K562 (cell line): ENCODE results near the gene ARHGAP22. TPM values are rescaled to one million over a fixed set of nuclear protein-coding genes. Genes with fewer than 3 reads are reported as not detected.

ENCODE experiments used
- ATAC-seq: fragments of 200-7000 bp; cut with Tn5 transposase; 3 replicates; pipeline ENCODE4 v1.9.1; 2020; ENCODE audit warnings: moderate library complexity
- BruUV-seq: library from RNA; stranded (reverse); fragments of 400-500 nt; replicated peaks from 2 replicates; lab custom pipeline; 2021; lab: Mats Ljungman, UMichigan
- CTCF ChIA-PET: fragments of 300-600 bp; formaldehyde crosslinking; extraction: SDS; loops from one replicate; lab custom pipeline; 2021; ENCODE audit warnings: low intra/inter-chr PET ratio; lab: Yijun Ruan, JAX
- POLR2A ChIA-PET: fragments of 300-600, 350-650 bp; sonication (Branson Sonifier 250); formaldehyde crosslinking; extraction: SDS; loops from one replicate; lab custom pipeline; 2021; ENCODE audit warnings: antibody characterized with exemption, inconsistent platforms; lab: Yijun Ruan, JAX
- DNase-seq, 4 experiments: peaks; one replicate each; pipeline versions ENCODE4 v3.0.0 to v3.0.0-alpha.2; 2011 to 2018; ENCODE audit warnings: low spot score in 3 of 4, mixed read lengths in 3 of 4; ENCODE audit errors: extremely low read depth in 1 of 4
- FAIRE-seq: peaks from 2 replicates; lab custom pipeline; 2011; peaks lifted over from hg19 to GRCh38; lab: Jason Lieb, UNC
- H2AFZ ChIP-seq: 2 replicates; pipeline ENCODE4 v1.6.0; 2011; ENCODE audit warnings: low read depth, low read length, control low read depth, inconsistent platforms
- H3K27ac ChIP-seq: fragments of 200-600 bp; 3 replicates; pipeline ENCODE4 v1.8.0; 2011; ENCODE audit warnings: low read depth, mild to moderate bottlenecking, control low read depth, inconsistent platforms, low read length, moderate library complexity, mixed read lengths; ENCODE audit errors: extremely low read depth
- H3K27me3 ChIP-seq, 2 experiments: fragments of 300-600 bp in 1 of 2; 2 replicates in 1 of 2; 3 replicates in 1 of 2; pipeline versions ENCODE4 v1.6.0 to v1.8.0; 2011; ENCODE audit warnings: inconsistent platforms in 2 of 2, low read length in 2 of 2, mild to moderate bottlenecking in 1 of 2, mixed read lengths in 1 of 2, moderate library complexity in 1 of 2; ENCODE audit not compliant: control insufficient read depth in 2 of 2, insufficient read depth in 2 of 2
- H3K36me3 ChIP-seq: fragments of 300-600 bp; 3 replicates; pipeline ENCODE4 v1.8.0; 2011; ENCODE audit warnings: mild to moderate bottlenecking, low read length, inconsistent platforms; ENCODE audit not compliant: control insufficient read depth, insufficient read depth
- H3K4me1 ChIP-seq, 2 experiments: fragments of 200-600 bp in 1 of 2; replicated peaks in 1 of 2; 2 replicates in 1 of 2; 3 replicates in 1 of 2; pipeline versions ENCODE4 v1.5.1 to v1.8.0; 2011; ENCODE audit warnings: inconsistent platforms in 2 of 2, low read length in 2 of 2, mild to moderate bottlenecking in 1 of 2, mixed read lengths in 1 of 2, moderate library complexity in 1 of 2; ENCODE audit not compliant: control insufficient read depth in 2 of 2, insufficient read depth in 2 of 2
- H3K4me2 ChIP-seq: 2 replicates; pipeline ENCODE4 v1.6.1; 2011; ENCODE audit warnings: low read length, control low read depth, inconsistent platforms, mixed read lengths; ENCODE audit not compliant: insufficient read depth
- H3K4me3 ChIP-seq: fragments of 200-600 bp; sonication (generic), shearing (Covaris generic); 2 replicates; pipeline ENCODE4 v1.5.1; 2016; ENCODE audit warnings: control low read depth, inconsistent platforms
- H3K79me2 ChIP-seq: fragments of 200-600 bp; 3 replicates; pipeline ENCODE4 v1.8.0; 2011; ENCODE audit warnings: low read length, inconsistent platforms; ENCODE audit not compliant: control insufficient read depth, insufficient read depth
- H3K9ac ChIP-seq, 2 experiments: 2 replicates each; pipeline versions ENCODE4 v1.6.0 to v1.6.1; 2011; ENCODE audit warnings: low read depth in 2 of 2, low read length in 2 of 2, control low read depth in 1 of 2, inconsistent platforms in 1 of 2, mild to moderate bottlenecking in 1 of 2, mixed read lengths in 1 of 2; ENCODE audit not compliant: insufficient read depth in 1 of 2
- H3K9me1 ChIP-seq: one replicate; pipeline ENCODE4 v1.6.0; 2011; ENCODE audit warnings: inconsistent platforms, mild to moderate bottlenecking, low read length, moderate library complexity; ENCODE audit not compliant: control insufficient read depth, insufficient read depth
- H3K9me3 ChIP-seq: replicated peaks from 2 replicates; pipeline ENCODE4 v1.5.1; 2011; ENCODE audit warnings: low read depth, low read length, inconsistent platforms; ENCODE audit not compliant: control insufficient read depth, insufficient read depth
- H4K20me1 ChIP-seq: replicated peaks from 2 replicates; pipeline ENCODE4 v1.6.1; 2011; ENCODE audit warnings: low read length, inconsistent platforms, mixed read lengths; ENCODE audit not compliant: control insufficient read depth, insufficient read depth
- CXXC5 ChIP-seq: fragments of 250-450 bp; sonication (Bioruptor Pico); IDR thresholded peaks from 2 replicates; pipeline ENCODE4 v1.8.0; 2022; ENCODE audit warnings: inconsistent platforms, mild to moderate bottlenecking, moderate library complexity
- NCOA1 ChIP-seq: fragments of 450-650 bp; IDR thresholded peaks from 2 replicates; pipeline ENCODE4 v1.6.1; 2016; ENCODE audit warnings: low read depth
- NR2C2 ChIP-seq, 2 experiments: fragments of 200-800 bp in 1 of 2; sonication (Bioruptor generic) in 1 of 2; sonication (generic) in 1 of 2; formaldehyde crosslinking in 1 of 2; IDR thresholded peaks; 2 replicates each; pipeline versions ENCODE4 v1.6.1 to v1.8.0; 2016 to 2022; ENCODE audit warnings: mild to moderate bottlenecking in 1 of 2, missing compliant biosample characterization in 1 of 2, missing genetic modification characterization in 1 of 2, missing genetic modification reagents in 1 of 2
- ZFX ChIP-seq: sonication (generic); formaldehyde crosslinking; IDR thresholded peaks from 2 replicates; pipeline ENCODE4 v1.8.0; 2022; ENCODE audit warnings: mild to moderate bottlenecking, missing genetic modification reagents, moderate library complexity
- WGBS: fragments of 100-300 bp; shearing (Covaris generic); methylation state at CpG from one replicate; pipeline ENCODE4 v1.1.6; 2016; ENCODE audit warnings: low coverage, mixed read lengths; ENCODE audit not compliant: insufficient coverage; ENCODE audit errors: missing lambda C conversion rate; 5-methylcytosine and 5-hydroxymethylcytosine counted together
- in situ Hi-C: fragments of 300-500 bp; cut with MboI; formaldehyde crosslinking; loops from 4 replicates; pipeline ENCODE4 v1.15.0; 2018; ENCODE audit warnings: inconsistent platforms, mixed read lengths
- intact Hi-C: fragments of 100-400 bp; cut with micrococcal nuclease; formaldehyde crosslinking; loops from 2 replicates; pipeline ENCODE4 v1.14.2; 2022
- polyA plus RNA-seq, 8 experiments: library from polyadenylated mRNA; depleted of rRNA in 4 of 8; stranded (reverse) in 5 of 8; unstranded in 3 of 8; fragments of >200 nt; fragmentation: Nextera tagmentation in 2 of 8; fragmentation: Illumina TruSeq in 1 of 8; extraction: Ambion mirVana in 2 of 8; extraction: Trizol in 1 of 8; gene quantifications; 2 replicates each; pipeline versions ENCODE4 v1.2.1 to v1.2.3, GENCODE V29; 2011 to 2014; ENCODE audit warnings: inconsistent platforms in 1 of 8, missing spikeins in 1 of 8
- total RNA-seq, 7 experiments: library from RNA; depleted of rRNA in 6 of 7; stranded (reverse); fragments of >200 nt in 6 of 7; fragmentation: Illumina TruSeq in 2 of 7; extraction: Trizol in 2 of 7; gene quantifications; 2 replicates each; pipeline versions ENCODE4 v1.2.1 to v1.2.3, GENCODE V29; 2011 to 2021; ENCODE audit warnings: low replicate concordance in 1 of 7
- TF ChIP-seq, protein P1 (sequence below), 2 experiments: fragments of 450-650 bp in 1 of 2; sonication (generic) in 1 of 2; formaldehyde crosslinking; conservative IDR thresholded peaks; 2 replicates each; pipeline versions ENCODE4 v1.4.0 to v1.8.1; 2020 to 2022; ENCODE audit warnings: mild to moderate bottlenecking in 1 of 2, missing genetic modification reagents in 1 of 2
- TF ChIP-seq, protein P2 (sequence below): fragments of 450-650 bp; IDR thresholded peaks from 2 replicates; pipeline ENCODE4 v1.6.1; 2018; ENCODE audit not compliant: partially characterized antibody
- TF ChIP-seq, protein P3 (sequence below): fragments of 250-450 bp; sonication (Bioruptor Pico); IDR thresholded peaks from 2 replicates; pipeline ENCODE4 v1.5.0; 2021

ARHGAP22 gene
- total and polyA plus RNA-seq, 9 of the 15 experiments (the other 6 are each of a cell fraction or from before 2014, with no cell fraction given): 1.3 to 28.1 (median 12.7) TPM

DNA sequence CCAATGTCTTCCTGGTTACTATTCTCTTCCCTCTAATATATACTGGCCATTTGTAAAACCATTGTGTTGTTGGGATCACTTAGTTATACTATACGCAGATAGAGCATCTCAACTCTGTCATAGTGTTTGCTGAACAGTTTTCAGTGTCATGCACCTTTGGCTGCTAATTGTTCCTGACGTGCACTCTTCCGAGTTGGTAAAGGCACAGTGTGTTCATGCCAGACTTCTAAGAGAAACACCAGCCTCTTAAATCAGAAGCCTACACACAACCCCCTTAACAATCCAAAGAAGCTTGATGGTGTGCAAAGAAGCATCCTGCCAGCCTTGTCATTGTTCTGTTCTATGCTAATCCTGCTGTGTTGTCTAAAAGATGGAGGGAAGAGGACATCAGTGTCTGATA is 167.3 kb downstream of the ARHGAP22 start:
- Histone ChIP-seq H3K27me3 (no peaks in the 10 kb centered on the region), H2AFZ (no peak overlapping the region), H3K9me3 (no peaks in the 10 kb centered on the region), H4K20me1 (no peaks in the 10 kb centered on the region), H3K27ac (no peak overlapping the region), H3K9ac (no peak overlapping the region), H3K79me2 (peaks cover 11% of the 10 kb centered on the region; the same call in 1 of the 3 replicates), H3K36me3 (peaks cover 36% of the 10 kb centered on the region), H3K9me1 (no peaks in the 10 kb centered on the region), H3K4me2 (no peak overlapping the region), H3K4me1 (peaks cover 3 to 12% of the 10 kb centered on the region in 2 experiments; a peak in 3 of 5 replicates), H3K4me3 (no peak overlapping the region)
- ATAC-seq: no peak
- TF ChIP-seq, protein P1, sequence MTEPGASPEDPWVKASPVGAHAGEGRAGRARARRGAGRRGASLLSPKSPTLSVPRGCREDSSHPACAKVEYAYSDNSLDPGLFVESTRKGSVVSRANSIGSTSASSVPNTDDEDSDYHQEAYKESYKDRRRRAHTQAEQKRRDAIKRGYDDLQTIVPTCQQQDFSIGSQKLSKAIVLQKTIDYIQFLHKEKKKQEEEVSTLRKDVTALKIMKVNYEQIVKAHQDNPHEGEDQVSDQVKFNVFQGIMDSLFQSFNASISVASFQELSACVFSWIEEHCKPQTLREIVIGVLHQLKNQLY (CRISPR knock-in tag; conservative IDR thresholded peaks at IDR 0.05): no peak
- TF ChIP-seq, protein P2, sequence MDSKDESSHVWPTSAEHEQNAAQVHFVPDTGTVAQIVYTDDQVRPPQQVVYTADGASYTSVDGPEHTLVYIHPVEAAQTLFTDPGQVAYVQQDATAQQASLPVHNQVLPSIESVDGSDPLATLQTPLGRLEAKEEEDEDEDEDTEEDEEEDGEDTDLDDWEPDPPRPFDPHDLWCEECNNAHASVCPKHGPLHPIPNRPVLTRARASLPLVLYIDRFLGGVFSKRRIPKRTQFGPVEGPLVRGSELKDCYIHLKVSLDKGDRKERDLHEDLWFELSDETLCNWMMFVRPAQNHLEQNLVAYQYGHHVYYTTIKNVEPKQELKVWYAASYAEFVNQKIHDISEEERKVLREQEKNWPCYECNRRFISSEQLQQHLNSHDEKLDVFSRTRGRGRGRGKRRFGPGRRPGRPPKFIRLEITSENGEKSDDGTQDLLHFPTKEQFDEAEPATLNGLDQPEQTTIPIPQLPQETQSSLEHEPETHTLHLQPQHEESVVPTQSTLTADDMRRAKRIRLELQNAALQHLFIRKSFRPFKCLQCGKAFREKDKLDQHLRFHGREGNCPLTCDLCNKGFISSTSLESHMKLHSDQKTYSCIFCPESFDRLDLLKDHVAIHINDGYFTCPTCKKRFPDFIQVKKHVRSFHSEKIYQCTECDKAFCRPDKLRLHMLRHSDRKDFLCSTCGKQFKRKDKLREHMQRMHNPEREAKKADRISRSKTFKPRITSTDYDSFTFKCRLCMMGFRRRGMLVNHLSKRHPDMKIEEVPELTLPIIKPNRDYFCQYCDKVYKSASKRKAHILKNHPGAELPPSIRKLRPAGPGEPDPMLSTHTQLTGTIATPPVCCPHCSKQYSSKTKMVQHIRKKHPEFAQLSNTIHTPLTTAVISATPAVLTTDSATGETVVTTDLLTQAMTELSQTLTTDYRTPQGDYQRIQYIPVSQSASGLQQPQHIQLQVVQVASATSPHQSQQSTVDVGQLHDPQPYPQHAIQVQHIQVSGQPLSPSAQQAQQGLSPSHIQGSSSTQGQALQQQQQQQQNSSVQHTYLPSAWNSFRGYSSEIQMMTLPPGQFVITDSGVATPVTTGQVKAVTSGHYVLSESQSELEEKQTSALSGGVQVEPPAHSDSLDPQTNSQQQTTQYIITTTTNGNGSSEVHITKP: no peak
- TF ChIP-seq ZFX (CRISPR knock-in tag) (no peak), NR2C2 (CRISPR knock-in tag; IDR thresholded peaks at IDR 0.05) (no peak), NR2C2 (tag; IDR thresholded peaks at IDR 0.05) (no peak), CXXC5 (CRISPR knock-in tag) (no peak), NCOA1 (no peak)
- TF ChIP-seq, protein P3, sequence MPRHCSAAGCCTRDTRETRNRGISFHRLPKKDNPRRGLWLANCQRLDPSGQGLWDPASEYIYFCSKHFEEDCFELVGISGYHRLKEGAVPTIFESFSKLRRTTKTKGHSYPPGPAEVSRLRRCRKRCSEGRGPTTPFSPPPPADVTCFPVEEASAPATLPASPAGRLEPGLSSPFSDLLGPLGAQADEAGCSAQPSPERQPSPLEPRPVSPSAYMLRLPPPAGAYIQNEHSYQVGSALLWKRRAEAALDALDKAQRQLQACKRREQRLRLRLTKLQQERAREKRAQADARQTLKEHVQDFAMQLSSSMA (CRISPR knock-in tag): no peak
- WGBS: 93% methylated on average over 3 of the region's 3 CpGs
- no TSS peak for BruUV-seq
- no peak for DNase-seq
- ChIA-PET POLR2A (interaction anchor here (0.6 to 1.8 kb wide), 4 partner anchors 8 to 22 kb away, joined by 3 to 6 read pairs (median 4); no protein-coding TSS in a partner anchor), CTCF (no interaction called here)
- no peak for FAIRE-seq
- in situ Hi-C loops: no loop called here
- intact Hi-C loops: no loop called here
